ENCODE measurements around the gene NCAPD3. TPM values are rescaled to one million over a fixed set of nuclear protein-coding genes. Genes with fewer than 3 reads are reported as not detected.

The NCAPD3 gene
- total and polyA plus RNA-seq, 2 of the 13 experiments (the other 11 are each of a cell fraction or from before 2014, with no cell fraction given): 20.7 to 25.6 TPM

DNA sequence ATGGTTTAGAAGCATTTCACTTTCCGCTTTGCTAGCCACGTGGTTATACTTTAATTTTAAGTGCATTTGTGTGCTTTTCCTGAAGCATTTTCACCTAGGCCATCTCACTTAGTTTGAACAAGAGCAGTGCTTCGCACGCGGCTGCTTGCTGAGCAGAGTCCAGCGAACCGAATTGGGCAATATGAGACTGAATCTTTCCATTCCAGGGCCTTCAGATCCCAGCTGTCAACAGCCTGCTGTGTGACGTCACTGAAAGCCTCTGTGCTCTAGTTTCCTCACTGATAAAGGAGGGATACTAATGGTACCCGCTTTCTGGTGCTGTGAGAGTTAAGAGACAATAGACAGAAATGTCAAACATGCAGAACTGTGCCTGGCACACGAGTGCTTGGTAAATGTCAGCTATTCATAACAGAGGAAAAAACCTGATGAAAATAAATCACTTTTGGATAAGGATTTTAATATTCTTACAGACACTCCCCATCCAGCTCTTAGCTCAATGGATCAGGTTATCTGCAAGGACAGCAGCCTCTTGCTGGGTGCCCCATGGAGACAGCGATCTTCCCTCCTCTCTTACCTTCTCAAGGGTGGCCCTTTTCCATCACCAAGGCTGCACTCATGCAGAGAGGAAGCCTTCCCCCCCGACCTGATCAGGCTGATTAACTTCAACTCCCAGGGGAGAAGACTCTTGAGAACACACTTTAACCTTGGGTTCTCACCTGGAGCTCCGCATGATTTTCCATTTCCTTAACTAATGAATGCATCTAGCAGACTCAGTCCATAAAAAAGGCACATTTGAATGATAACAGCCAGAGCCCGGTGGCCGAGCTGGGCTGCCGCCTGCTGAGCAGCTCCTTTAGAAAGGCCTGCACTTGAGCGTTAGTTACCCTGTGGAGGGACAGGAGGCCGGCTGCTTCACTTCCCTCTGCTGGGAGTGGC lies 48.9 kb upstream of the NCAPD3 start (continued):
- TF ChIP-seq, protein P1, sequence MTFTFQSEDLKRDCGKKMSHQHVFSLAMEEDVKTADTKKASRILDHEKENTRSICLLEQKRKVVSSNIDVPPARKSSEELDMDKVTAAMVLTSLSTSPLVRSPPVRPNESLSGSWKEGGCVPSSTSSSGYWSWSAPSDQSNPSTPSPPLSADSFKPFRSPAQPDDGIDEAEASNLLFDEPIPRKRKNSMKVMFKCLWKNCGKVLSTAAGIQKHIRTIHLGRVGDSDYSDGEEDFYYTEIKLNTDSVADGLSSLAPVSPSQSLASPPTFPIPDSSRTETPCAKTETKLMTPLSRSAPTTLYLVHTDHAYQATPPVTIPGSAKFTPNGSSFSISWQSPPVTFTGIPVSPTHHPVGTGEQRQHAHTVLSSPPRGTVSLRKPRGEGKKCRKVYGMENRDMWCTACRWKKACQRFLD (CRISPR knock-in tag; IDR thresholded peaks at IDR 0.05; ENCODE audit: borderline replicate concordance): no peak
- no peak for TF ChIP-seq ZNF382 (CRISPR knock-in tag; IDR thresholded peaks at IDR 0.05; ENCODE audit: borderline replicate concordance)
- TF ChIP-seq, protein P2, sequence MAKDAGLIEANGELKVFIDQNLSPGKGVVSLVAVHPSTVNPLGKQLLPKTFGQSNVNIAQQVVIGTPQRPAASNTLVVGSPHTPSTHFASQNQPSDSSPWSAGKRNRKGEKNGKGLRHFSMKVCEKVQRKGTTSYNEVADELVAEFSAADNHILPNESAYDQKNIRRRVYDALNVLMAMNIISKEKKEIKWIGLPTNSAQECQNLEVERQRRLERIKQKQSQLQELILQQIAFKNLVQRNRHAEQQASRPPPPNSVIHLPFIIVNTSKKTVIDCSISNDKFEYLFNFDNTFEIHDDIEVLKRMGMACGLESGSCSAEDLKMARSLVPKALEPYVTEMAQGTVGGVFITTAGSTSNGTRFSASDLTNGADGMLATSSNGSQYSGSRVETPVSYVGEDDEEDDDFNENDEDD (CRISPR knock-in tag; IDR thresholded peaks at IDR 0.05; ENCODE audit: borderline replicate concordance): peak; percentile 59; the same call in 1 of the 2 replicates
- TF ChIP-seq, protein P3, sequence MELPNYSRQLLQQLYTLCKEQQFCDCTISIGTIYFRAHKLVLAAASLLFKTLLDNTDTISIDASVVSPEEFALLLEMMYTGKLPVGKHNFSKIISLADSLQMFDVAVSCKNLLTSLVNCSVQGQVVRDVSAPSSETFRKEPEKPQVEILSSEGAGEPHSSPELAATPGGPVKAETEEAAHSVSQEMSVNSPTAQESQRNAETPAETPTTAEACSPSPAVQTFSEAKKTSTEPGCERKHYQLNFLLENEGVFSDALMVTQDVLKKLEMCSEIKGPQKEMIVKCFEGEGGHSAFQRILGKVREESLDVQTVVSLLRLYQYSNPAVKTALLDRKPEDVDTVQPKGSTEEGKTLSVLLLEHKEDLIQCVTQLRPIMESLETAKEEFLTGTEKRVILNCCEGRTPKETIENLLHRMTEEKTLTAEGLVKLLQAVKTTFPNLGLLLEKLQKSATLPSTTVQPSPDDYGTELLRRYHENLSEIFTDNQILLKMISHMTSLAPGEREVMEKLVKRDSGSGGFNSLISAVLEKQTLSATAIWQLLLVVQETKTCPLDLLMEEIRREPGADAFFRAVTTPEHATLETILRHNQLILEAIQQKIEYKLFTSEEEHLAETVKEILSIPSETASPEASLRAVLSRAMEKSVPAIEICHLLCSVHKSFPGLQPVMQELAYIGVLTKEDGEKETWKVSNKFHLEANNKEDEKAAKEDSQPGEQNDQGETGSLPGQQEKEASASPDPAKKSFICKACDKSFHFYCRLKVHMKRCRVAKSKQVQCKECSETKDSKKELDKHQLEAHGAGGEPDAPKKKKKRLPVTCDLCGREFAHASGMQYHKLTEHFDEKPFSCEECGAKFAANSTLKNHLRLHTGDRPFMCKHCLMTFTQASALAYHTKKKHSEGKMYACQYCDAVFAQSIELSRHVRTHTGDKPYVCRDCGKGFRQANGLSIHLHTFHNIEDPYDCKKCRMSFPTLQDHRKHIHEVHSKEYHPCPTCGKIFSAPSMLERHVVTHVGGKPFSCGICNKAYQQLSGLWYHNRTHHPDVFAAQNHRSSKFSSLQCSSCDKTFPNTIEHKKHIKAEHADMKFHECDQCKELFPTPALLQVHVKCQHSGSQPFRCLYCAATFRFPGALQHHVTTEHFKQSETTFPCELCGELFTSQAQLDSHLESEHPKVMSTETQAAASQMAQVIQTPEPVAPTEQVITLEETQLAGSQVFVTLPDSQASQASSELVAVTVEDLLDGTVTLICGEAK (IDR thresholded peaks at IDR 0.05): no peak
- TF ChIP-seq, protein P3 (CRISPR knock-in tag; IDR thresholded peaks at IDR 0.05): peak; percentile 57; the same call in 1 of the 2 replicates
- TF ChIP-seq ZNF430 (CRISPR knock-in tag; IDR thresholded peaks at IDR 0.05): peak; percentile 45; the same call in 1 of the 2 replicates
- no peak for TF ChIP-seq ATAD3A (CRISPR knock-in tag; IDR thresholded peaks at IDR 0.05)
- TF ChIP-seq FOXP1 (IDR thresholded peaks at IDR 0.05): no peak
- 0 out of 2 replicates have a peak, but pooled peaks have one; percentile 27 for TF ChIP-seq FOXP1 (CRISPR knock-in tag; IDR thresholded peaks at IDR 0.05)
- no peak for TF ChIP-seq GLI4 (CRISPR knock-in tag; IDR thresholded peaks at IDR 0.05; ENCODE audit: borderline replicate concordance)
- TF ChIP-seq SMARCE1 (IDR thresholded peaks at IDR 0.05; ENCODE audit: borderline replicate concordance): no peak
- peak; percentile 31; the same call in 1 of the 2 replicates for TF ChIP-seq ZNF121 (CRISPR knock-in tag; IDR thresholded peaks at IDR 0.05)
- no peak for TF ChIP-seq ZNF530 (CRISPR knock-in tag; IDR thresholded peaks at IDR 0.05; ENCODE audit: low read depth)
- TF ChIP-seq, protein P4, sequence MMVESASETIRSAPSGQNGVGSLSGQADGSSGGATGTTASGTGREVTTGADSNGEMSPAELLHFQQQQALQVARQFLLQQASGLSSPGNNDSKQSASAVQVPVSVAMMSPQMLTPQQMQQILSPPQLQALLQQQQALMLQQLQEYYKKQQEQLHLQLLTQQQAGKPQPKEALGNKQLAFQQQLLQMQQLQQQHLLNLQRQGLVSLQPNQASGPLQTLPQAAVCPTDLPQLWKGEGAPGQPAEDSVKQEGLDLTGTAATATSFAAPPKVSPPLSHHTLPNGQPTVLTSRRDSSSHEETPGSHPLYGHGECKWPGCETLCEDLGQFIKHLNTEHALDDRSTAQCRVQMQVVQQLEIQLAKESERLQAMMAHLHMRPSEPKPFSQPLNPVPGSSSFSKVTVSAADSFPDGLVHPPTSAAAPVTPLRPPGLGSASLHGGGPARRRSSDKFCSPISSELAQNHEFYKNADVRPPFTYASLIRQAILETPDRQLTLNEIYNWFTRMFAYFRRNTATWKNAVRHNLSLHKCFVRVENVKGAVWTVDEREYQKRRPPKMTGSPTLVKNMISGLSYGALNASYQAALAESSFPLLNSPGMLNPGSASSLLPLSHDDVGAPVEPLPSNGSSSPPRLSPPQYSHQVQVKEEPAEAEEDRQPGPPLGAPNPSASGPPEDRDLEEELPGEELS (CRISPR knock-in tag; IDR thresholded peaks at IDR 0.05): no peak
- no peak for TF ChIP-seq NR2F6 (IDR thresholded peaks at IDR 0.05)
- no peak for TF ChIP-seq NR2F6 (CRISPR knock-in tag; IDR thresholded peaks at IDR 0.05)
